PC-3 (cell line): ENCODE results near the gene GALNT4. TPM values are rescaled to one million over a fixed set of nuclear protein-coding genes. Genes with fewer than 3 reads are reported as not detected.

Experiments
- ATAC-seq: fragments of 200-7000 bp; cut with Tn5 transposase; 2 replicates; pipeline ENCODE4 v1.9.1; 2020; ENCODE audit warnings: mild to moderate bottlenecking, moderate library complexity
- BruUV-seq: library from RNA; stranded (reverse); fragments of 400-500 nt; replicated peaks from 2 replicates; lab custom pipeline; 2021; lab: Mats Ljungman, UMichigan
- CTCF ChIA-PET: fragments of 300-600 bp; sonication (Branson Sonifier 250); formaldehyde crosslinking; loops from one replicate; lab custom pipeline; 2022; ENCODE audit warnings: antibody characterized with exemption; lab: Charles Lee
- POLR2A ChIA-PET: fragments of 300-600 bp; sonication (Branson Sonifier 250); formaldehyde crosslinking; loops from one replicate; lab custom pipeline; 2022; ENCODE audit warnings: antibody characterized with exemption; ENCODE audit not compliant: unreplicated experiment; lab: Charles Lee
- DNase-seq: peaks from one replicate; pipeline ENCODE4 v3.0.0-alpha.2; 2015
- H2AFZ ChIP-seq: fragments of 300-600 bp; sonication (generic); 2 replicates; pipeline ENCODE4 v1.6.0; 2016; ENCODE audit warnings: antibody characterized with exemption, low read length
- H3F3A ChIP-seq: fragments of 300-600 bp; sonication (generic); one replicate; pipeline ENCODE4 v1.6.0; 2017; ENCODE audit warnings: antibody characterized with exemption, low read length, control low read depth, mild to moderate bottlenecking; ENCODE audit not compliant: unreplicated experiment
- H3K27ac ChIP-seq: fragments of 300-600 bp; sonication (generic); 2 replicates; pipeline ENCODE4 v1.5.1; 2016; ENCODE audit warnings: mild to moderate bottlenecking, low read length
- H3K27me3 ChIP-seq: fragments of 300-600 bp; sonication (generic); 2 replicates; pipeline ENCODE4 v1.6.1; 2016; ENCODE audit warnings: low read length, mixed read lengths
- H3K36me3 ChIP-seq: fragments of 300-600 bp; sonication (generic); 2 replicates; pipeline ENCODE4 v1.6.1; 2016; ENCODE audit warnings: low read depth, mixed run types, low read length, mixed read lengths
- H3K4me1 ChIP-seq: fragments of 300-600 bp; sonication (generic); 2 replicates; pipeline ENCODE4 v1.5.1; 2016; ENCODE audit warnings: low read length; ENCODE audit not compliant: insufficient read depth
- H3K4me2 ChIP-seq: fragments of 300-600 bp; sonication (generic); 2 replicates; pipeline ENCODE4 v1.6.0; 2016; ENCODE audit warnings: low read length
- H3K4me3 ChIP-seq: fragments of 300-600 bp; sonication (generic); 2 replicates; pipeline ENCODE4 v1.5.1; 2016; ENCODE audit warnings: mild to moderate bottlenecking, low read length, mixed read lengths
- H3K79me2 ChIP-seq: fragments of 300-600 bp; sonication (generic); 2 replicates; pipeline ENCODE4 v1.6.1; 2017; ENCODE audit warnings: low read length, mixed read lengths
- H3K9ac ChIP-seq: fragments of 300-600 bp; sonication (generic); 2 replicates; pipeline ENCODE4 v1.6.0; 2016; ENCODE audit warnings: mild to moderate bottlenecking, low read length
- H3K9me2 ChIP-seq: fragments of 300-600 bp; sonication (generic); replicated peaks from 2 replicates; pipeline ENCODE4 v1.6.1; 2016; ENCODE audit warnings: mixed run types, low read length, mixed read lengths
- H3K9me3 ChIP-seq: fragments of 300-600 bp; sonication (generic); 2 replicates; pipeline ENCODE4 v1.6.1; 2016; ENCODE audit warnings: low read length, mixed read lengths
- H4K20me1 ChIP-seq: fragments of 300-600 bp; sonication (generic); 2 replicates; pipeline ENCODE4 v1.6.1; 2016; ENCODE audit warnings: low read length, mixed read lengths
- EZH2 ChIP-seq: fragments of 300-600 bp; sonication (generic); IDR thresholded peaks from one replicate; pipeline ENCODE4 v1.6.1; 2017; ENCODE audit warnings: antibody characterized with exemption, mild to moderate bottlenecking, low read length; ENCODE audit not compliant: unreplicated experiment
- EZH2phosphoT487 ChIP-seq: fragments of 300-600 bp; sonication (generic); IDR thresholded peaks from 2 replicates; pipeline ENCODE4 v1.6.1; 2018; ENCODE audit warnings: mild to moderate bottlenecking, antibody characterized with exemption, low read length, borderline replicate concordance
- intact Hi-C: fragments of 100-400 bp; cut with micrococcal nuclease; formaldehyde crosslinking; loops from 2 replicates; pipeline ENCODE4 v1.9.0; 2023
- total RNA-seq: library from RNA; depleted of rRNA; stranded (reverse); fragments of >200 nt; gene quantifications from 2 replicates; pipeline ENCODE4 v1.2.3, GENCODE V29; 2014
- TF ChIP-seq, protein P1 (sequence below): fragments of 300-600 bp; sonication (generic); conservative IDR thresholded peaks from 2 replicates; pipeline ENCODE4 v1.5.1; 2017; ENCODE audit warnings: antibody characterized with exemption, low read depth, mild to moderate bottlenecking, low read length

The GALNT4 gene
- total RNA-seq, 1 experiment from 2014 or later, result 8.1 TPM

DNA sequence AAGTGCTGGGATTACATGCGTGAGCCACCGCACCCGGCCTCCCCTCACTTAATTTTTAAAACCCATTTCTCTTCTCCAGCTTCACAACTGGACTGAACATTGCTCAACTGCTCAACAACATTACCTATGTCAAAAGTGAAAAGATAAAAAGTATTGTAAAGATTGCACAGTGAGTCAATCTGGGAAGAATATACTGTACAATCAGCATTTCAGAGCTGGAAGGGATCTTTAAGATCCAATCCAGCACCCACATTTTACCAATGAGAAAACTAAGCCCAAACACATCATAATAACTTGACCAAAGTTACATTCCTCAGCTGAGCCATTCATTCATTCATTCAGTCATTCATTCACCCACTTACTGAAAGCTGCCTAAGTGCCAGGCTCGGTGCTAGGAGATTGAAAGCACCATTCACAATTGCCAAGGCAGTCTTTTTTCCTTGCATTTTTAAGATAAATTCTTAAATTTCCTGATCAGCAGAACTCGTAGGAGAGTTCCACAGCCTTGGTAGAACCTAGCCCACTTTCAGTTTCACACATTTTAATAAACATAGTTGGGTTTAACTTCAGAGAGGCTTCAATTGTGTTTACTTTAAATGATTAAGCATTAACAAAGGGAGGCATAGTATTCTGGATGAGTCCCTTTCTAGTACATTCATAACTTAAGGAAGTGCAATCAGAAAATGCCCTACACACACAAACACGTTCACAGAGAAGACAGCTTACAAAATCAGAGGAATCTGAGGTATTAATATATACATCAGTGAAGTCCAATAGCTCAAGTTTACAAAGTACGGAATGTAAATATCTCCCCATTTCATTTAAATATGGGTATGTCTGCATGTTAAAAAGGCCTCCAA, 3.0 kb downstream of the GALNT4 start:
- ChIA-PET POLR2A (interaction anchor here (0.6 to 1.2 kb wide), 3 partner anchors 169 to 1418 kb away, joined by 3 to 6 read pairs (median 4); no protein-coding TSS in a partner anchor), CTCF (interaction anchor here (0.6 to 1.0 kb wide), 3 partner anchors 13 to 502 kb away, joined by 3 read pairs; no protein-coding TSS in a partner anchor)
- Histone ChIP-seq H3K9me3 (no peaks in the 10 kb centered on the region), H3K4me1 (peaks cover 62% of the 10 kb centered on the region), H2AFZ (no peak overlapping the region), H3K27ac (peak overlapping the region; percentile 59), H3K79me2 (peaks cover 84% of the 10 kb centered on the region), H3K27me3 (no peaks in the 10 kb centered on the region), H3K4me2 (peak overlapping the region; percentile 78), H4K20me1 (no peaks in the 10 kb centered on the region), H3K4me3 (peak overlapping the region; percentile 91), H3K36me3 (peaks cover 13% of the 10 kb centered on the region; the same call in 1 of the 2 replicates), H3K9me2 (no peaks in the 10 kb centered on the region), H3F3A (no peaks in the 10 kb centered on the region), H3K9ac (peak overlapping the region; percentile 39)
- intact Hi-C loops, result loop anchor here (5.0 to 10.0 kb wide), 2 partner anchors 149 to 297 kb away; no protein-coding TSS in a partner anchor
- TF ChIP-seq, protein P1, sequence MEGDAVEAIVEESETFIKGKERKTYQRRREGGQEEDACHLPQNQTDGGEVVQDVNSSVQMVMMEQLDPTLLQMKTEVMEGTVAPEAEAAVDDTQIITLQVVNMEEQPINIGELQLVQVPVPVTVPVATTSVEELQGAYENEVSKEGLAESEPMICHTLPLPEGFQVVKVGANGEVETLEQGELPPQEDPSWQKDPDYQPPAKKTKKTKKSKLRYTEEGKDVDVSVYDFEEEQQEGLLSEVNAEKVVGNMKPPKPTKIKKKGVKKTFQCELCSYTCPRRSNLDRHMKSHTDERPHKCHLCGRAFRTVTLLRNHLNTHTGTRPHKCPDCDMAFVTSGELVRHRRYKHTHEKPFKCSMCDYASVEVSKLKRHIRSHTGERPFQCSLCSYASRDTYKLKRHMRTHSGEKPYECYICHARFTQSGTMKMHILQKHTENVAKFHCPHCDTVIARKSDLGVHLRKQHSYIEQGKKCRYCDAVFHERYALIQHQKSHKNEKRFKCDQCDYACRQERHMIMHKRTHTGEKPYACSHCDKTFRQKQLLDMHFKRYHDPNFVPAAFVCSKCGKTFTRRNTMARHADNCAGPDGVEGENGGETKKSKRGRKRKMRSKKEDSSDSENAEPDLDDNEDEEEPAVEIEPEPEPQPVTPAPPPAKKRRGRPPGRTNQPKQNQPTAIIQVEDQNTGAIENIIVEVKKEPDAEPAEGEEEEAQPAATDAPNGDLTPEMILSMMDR, result no peak
- TF ChIP-seq EZH2phosphoT487 (no peak), EZH2 (no peak)
- ATAC-seq (peak; percentile 16), DNase-seq (peak; percentile 67)
- no TSS peak for BruUV-seq

DNA sequence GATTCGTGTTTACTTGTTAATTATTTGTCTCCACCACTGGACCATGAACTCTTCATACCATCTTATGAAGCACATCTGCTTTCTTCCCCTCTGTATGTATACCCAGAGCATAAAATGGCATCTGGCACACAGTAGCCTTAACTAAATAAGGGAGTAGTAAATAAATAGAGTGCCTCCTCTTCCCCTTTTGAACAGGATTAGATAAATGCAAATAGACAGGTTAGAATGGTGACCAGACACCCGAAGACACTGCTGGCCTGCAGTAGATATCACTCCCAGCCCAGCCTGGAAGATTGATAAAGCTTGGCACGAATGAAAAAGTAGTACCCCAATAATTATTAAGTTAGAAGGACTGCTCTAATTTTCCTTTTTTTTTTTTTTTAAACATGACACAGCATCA, 6.9 kb downstream of the GALNT4 start:
- DNase-seq (no peak), ATAC-seq (no peak)
- H3K9me3 ChIP-seq, result no peaks in the 10 kb centered on the region
- H2AFZ ChIP-seq, result no peak overlapping the region
- 0 out of 2 replicates have a peak overlapping the region, but pooled peaks have one; percentile 76 for H3K4me2 ChIP-seq
- peak overlapping the region; percentile 60 for H3K27ac ChIP-seq
- peaks cover 48% of the 10 kb centered on the region for H3K4me1 ChIP-seq
- H3K79me2 ChIP-seq, result peaks cover 52% of the 10 kb centered on the region
- no peak for TF ChIP-seq EZH2phosphoT487
- TF ChIP-seq EZH2, result no peak
- TF ChIP-seq, protein P1, result no peak
- BruUV-seq, result no TSS peak
- ChIA-PET CTCF (no interaction called here), POLR2A (interaction anchor here (0.6 kb wide), 1 partner anchor 500 kb away, joined by 3 read pairs; no protein-coding TSS in a partner anchor)
- H3K4me3 ChIP-seq, result no peak overlapping the region
- intact Hi-C loops, result no loop called here
- no peaks in the 10 kb centered on the region for H3K9me2 ChIP-seq
- no peaks in the 10 kb centered on the region for H4K20me1 ChIP-seq
- no peaks in the 10 kb centered on the region for H3K27me3 ChIP-seq
- H3K36me3 ChIP-seq, result peaks cover 2% of the 10 kb centered on the region; the same call in 1 of the 2 replicates
- H3K9ac ChIP-seq, result peak overlapping the region; percentile 13; the same call in 1 of the 2 replicates
- no peaks in the 10 kb centered on the region for H3F3A ChIP-seq
